Measurements from ENCODE around the gene CACNA2D3. TPM values are rescaled to one million over a fixed set of nuclear protein-coding genes. Genes with fewer than 3 reads are reported as not detected.

CACNA2D3 gene
- total and polyA plus RNA-seq, 5 donors: 29.2 to 64.5 (median 42.4) TPM

GRCh38 chr3:54853573-54854404, 731.4 kb downstream of the CACNA2D3 start:
- no peak overlapping the region for H3K4me3 ChIP-seq (ENCODE audit: low read length)
- DNase-seq (peak; percentile 84 to 93 (median 89)), ATAC-seq (peak; percentile 91 to 93)
- no peak overlapping the region for H3K27ac ChIP-seq (ENCODE audit: low read length)
- H3K4me1 ChIP-seq (ENCODE audit: control insufficient read depth, insufficient read depth, low read length): no peaks in the 10 kb centered on the region
- WGBS: 17% methylated on average over 20 of the region's 20 CpGs
- intact Hi-C loops (cut with DNase I): loop anchor here in 3 of 4 donors (10.0 kb wide), 2 partner anchors 311 to 331 kb away; no protein-coding TSS in a partner anchor
- H3K9me3 ChIP-seq (ENCODE audit: control insufficient read depth, low read length): no peaks in the 10 kb centered on the region
- no peaks in the 10 kb centered on the region for H3K27me3 ChIP-seq (ENCODE audit: control insufficient read depth, insufficient read depth)

GRCh38 chr3:54856271-54856670, 733.9 kb downstream of the CACNA2D3 start:
- no peak for ATAC-seq
- Histone ChIP-seq H3K27ac (ENCODE audit: low read length) (no peak overlapping the region), H3K4me1 (ENCODE audit: control insufficient read depth, insufficient read depth, low read length) (peaks cover 4% of the 10 kb centered on the region), H3K9me3 (ENCODE audit: control insufficient read depth, low read length) (no peaks in the 10 kb centered on the region), H3K27me3 (ENCODE audit: control insufficient read depth, insufficient read depth) (no peaks in the 10 kb centered on the region), H3K4me3 (ENCODE audit: low read length) (no peak overlapping the region)
- intact Hi-C loops (cut with DNase I): loop anchor here in 3 of 4 donors (10.0 kb wide), 2 partner anchors 309 to 329 kb away; no protein-coding TSS in a partner anchor
- DNase-seq: no peak
- WGBS: 91% methylated on average over 1 of the region's 1 CpG

- WGBS: 76% methylated on average over 3 of the region's 3 CpGs
- intact Hi-C loops (cut with DNase I): loop anchor here in 3 of 4 donors (10.0 kb wide), 2 partner anchors 307 to 327 kb away; no protein-coding TSS in a partner anchor
- H3K9me3 ChIP-seq (ENCODE audit: control insufficient read depth, low read length): no peaks in the 10 kb centered on the region
These were observed 735.0 kb downstream of the CACNA2D3 start for GRCh38 chr3:54857343-54857742.

DNA sequence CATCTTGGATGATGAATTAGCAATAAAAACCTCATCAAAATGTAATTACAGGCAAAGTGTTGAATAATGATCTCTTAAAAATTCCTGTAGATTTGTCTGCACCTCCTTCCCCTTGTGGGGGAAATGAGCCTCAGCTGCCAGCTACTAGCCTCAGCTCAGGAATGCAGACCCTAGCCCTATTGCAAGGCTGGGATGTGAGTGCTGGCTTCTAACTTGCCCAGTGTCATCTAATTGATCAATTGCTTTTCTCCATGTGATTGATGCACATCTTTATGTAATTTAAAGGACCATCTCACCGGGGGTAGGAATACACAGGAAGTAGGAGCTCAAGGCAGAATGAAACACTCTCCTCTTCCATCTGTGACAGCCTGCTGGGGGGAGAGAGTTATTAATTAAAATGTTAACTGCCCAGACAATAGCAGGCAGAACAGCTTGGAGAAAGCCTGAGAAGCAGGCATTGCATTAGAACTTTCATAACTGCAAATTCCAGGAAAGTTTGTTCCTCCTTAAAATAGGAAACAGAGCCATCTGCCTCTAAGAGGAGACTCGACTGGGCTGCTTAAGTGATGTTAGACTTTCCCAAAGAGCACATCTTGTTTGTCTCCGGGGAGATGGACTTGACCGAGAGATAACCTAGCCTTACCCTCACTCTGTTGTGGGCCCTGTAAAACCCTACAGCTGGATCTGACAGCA, 735.9 kb downstream of the CACNA2D3 start:
- H3K9me3 ChIP-seq (ENCODE audit: control insufficient read depth, low read length): no peaks in the 10 kb centered on the region
- intact Hi-C loops (cut with DNase I): loop anchor here in 3 of 4 donors (10.0 kb wide), 2 partner anchors 307 to 327 kb away; no protein-coding TSS in a partner anchor
- WGBS: 35% methylated on average over 4 of the region's 4 CpGs
- H3K4me3 ChIP-seq (ENCODE audit: low read length): no peak overlapping the region
- DNase-seq (no peak), ATAC-seq (no peak)
- H3K4me1 ChIP-seq (ENCODE audit: control insufficient read depth, insufficient read depth, low read length): peaks cover 4% of the 10 kb centered on the region
- no peaks in the 10 kb centered on the region for H3K27me3 ChIP-seq (ENCODE audit: control insufficient read depth, insufficient read depth)
- H3K27ac ChIP-seq (ENCODE audit: low read length): no peak overlapping the region

More at GRCh38 chr3:54857343-54857742, 735.0 kb downstream of the CACNA2D3 start:
- Histone ChIP-seq H3K27ac (ENCODE audit: low read length) (no peak overlapping the region), H3K4me1 (ENCODE audit: control insufficient read depth, insufficient read depth, low read length) (peaks cover 4% of the 10 kb centered on the region), H3K27me3 (ENCODE audit: control insufficient read depth, insufficient read depth) (no peaks in the 10 kb centered on the region), H3K4me3 (ENCODE audit: low read length) (no peak overlapping the region)
- DNase-seq (no peak), ATAC-seq (no peak)

DNA sequence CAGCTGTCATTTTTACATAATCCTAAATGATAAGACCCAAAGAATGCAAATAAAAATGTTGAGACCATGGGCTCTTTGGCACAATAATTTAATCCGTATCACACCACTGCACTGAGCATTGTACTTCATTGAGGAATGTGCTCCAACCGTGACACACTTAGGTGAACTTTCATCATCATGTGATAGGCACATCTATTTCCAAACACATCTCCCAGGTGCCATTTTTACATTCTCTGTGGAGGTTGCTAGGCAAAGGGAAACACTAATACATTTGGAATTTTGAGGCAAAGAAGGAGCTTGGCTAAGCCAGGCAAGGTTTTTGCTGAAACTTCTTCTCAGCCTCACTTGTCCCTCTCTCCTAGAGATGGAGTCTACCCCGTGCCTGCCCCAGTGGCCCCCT, 736.8 kb downstream of the CACNA2D3 start:
- no peak overlapping the region for H3K4me3 ChIP-seq (ENCODE audit: low read length)
- 52% methylated on average over 3 of the region's 3 CpGs for WGBS
- DNase-seq: no peak
- intact Hi-C loops (cut with DNase I): loop anchor here in 3 of 4 donors (10.0 kb wide), 2 partner anchors 306 to 326 kb away; no protein-coding TSS in a partner anchor
- H3K27me3 ChIP-seq (ENCODE audit: control insufficient read depth, insufficient read depth): no peaks in the 10 kb centered on the region
- H3K9me3 ChIP-seq (ENCODE audit: control insufficient read depth, low read length): no peaks in the 10 kb centered on the region
- no peak overlapping the region for H3K27ac ChIP-seq (ENCODE audit: low read length)
- H3K4me1 ChIP-seq (ENCODE audit: control insufficient read depth, insufficient read depth, low read length): peaks cover 4% of the 10 kb centered on the region
- ATAC-seq: no peak

DNA sequence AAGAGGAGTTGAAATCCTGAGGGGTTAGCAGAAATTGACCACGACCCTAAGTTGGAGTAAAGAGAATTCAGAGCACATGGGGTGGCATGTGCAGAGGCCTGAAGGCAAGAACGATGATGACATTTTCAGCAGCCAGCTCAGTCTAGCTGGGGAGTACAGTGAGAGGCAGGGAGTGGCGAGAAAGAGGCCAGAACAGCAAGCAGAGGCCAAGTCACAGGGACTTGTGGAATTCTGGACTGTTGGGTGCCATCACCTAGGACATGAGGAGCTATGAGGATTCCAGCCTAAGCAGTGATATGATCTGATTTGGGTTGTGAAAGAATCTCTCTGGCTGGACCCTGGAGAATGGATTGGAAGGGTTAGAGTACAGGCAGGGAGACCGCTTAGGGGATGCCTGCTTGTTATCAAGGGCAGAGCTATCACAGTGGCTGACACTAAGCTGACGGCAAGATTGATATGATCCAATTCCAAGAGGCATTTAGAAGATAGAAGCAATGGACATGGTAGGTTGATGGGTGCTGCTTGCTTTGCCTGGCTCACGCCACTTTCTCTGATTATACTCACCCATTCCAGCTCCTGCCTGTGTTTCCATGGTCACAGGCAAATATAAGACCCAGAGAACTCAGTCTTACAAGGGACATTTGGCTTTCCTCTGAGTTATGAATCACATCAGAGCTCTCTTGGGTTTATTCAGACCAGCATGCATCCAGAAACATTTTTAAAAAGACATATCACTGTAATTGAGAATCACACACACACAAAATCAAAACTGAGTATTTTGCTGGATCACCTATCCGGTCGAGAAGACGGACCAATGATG, 739.1 kb downstream of the CACNA2D3 start:
- Histone ChIP-seq H3K9me3 (ENCODE audit: control insufficient read depth, low read length) (no peaks in the 10 kb centered on the region), H3K4me3 (ENCODE audit: low read length) (no peak overlapping the region), H3K4me1 (ENCODE audit: control insufficient read depth, insufficient read depth, low read length) (peaks cover 4% of the 10 kb centered on the region), H3K27me3 (ENCODE audit: control insufficient read depth, insufficient read depth) (no peaks in the 10 kb centered on the region), H3K27ac (ENCODE audit: low read length) (peak overlapping the region; percentile 79)
- intact Hi-C loops (cut with DNase I): no loop called here
- peak; percentile 55 to 77 (median 66) for DNase-seq
- peak; percentile 81 to 90 for ATAC-seq
- 48% methylated on average over 9 of the region's 9 CpGs for WGBS

DNA sequence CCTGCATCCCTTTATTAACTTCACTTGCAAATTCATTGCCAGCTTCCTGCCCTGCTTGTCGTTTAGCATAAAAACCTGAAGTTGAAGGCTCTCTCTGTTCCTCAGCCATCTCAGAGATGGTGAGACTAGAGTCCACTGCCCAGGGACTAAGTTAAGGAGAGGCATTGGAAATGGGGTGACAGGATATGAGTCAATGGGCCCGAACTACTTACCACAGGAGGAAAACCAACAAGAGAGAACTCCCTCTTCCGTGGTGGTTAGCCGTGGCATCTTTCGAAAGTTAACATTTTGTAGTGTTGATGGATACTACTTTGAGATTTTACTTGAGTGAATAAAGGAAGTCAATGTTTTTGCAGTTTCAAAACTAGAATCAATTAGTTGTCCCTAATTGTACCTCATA, 740.2 kb downstream of the CACNA2D3 start:
- intact Hi-C loops (cut with DNase I): no loop called here
- H3K27me3 ChIP-seq (ENCODE audit: control insufficient read depth, insufficient read depth): no peaks in the 10 kb centered on the region
- DNase-seq (no peak), ATAC-seq (peak in 1 of 2 donors; percentile 15)
- H3K27ac ChIP-seq (ENCODE audit: low read length): no peak overlapping the region
- no peaks in the 10 kb centered on the region for H3K9me3 ChIP-seq (ENCODE audit: control insufficient read depth, low read length)
- 70% methylated on average over 5 of the region's 5 CpGs for WGBS
- no peak overlapping the region for H3K4me3 ChIP-seq (ENCODE audit: low read length)
- peaks cover 4% of the 10 kb centered on the region for H3K4me1 ChIP-seq (ENCODE audit: control insufficient read depth, insufficient read depth, low read length)

DNA sequence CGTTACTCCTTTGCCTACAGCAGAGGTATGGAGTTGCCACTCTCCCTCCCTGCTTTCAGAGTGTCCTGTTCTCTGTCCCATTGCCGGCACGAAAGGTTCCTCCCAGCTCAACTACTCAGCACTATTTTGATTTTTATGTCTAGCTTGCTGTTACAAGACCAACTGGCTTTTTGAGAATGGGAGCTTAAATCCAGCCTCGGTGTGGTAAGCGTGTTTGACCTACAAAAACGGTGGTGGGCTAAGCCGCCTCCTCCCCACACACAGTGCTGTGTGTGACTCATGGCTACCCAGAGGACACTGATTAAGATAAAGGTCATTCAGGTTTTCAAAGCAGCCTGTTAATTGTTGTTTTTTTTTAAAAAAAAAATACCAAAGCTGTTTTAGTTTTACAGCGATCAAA, 741.0 kb downstream of the CACNA2D3 start:
- intact Hi-C loops (cut with DNase I): no loop called here
- 61% methylated on average over 8 of the region's 8 CpGs for WGBS

DNA sequence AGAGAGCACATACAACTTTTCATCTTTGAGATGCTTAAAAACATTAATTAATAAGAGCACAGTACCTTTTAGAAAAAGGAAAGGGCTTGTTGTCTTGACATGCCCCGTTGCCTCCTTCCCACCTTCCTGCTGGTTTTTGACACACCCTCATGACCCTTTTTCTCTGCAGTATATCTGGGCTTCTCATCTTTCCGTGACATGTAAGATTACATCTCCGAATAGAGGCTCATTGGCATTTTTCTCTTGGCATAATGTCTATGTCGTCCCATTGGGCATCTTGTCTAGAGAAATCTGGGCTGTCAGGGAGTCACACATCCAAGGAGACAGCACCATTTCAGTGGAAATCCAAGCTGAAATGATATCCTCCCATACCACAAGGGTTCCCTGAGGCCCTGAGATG, 741.4 kb downstream of the CACNA2D3 start:
- WGBS: 80% methylated on average over 4 of the region's 4 CpGs
- Histone ChIP-seq H3K4me1 (ENCODE audit: control insufficient read depth, insufficient read depth, low read length) (peaks cover 4% of the 10 kb centered on the region), H3K27ac (ENCODE audit: low read length) (no peak overlapping the region), H3K27me3 (ENCODE audit: control insufficient read depth, insufficient read depth) (no peaks in the 10 kb centered on the region), H3K4me3 (ENCODE audit: low read length) (no peak overlapping the region), H3K9me3 (ENCODE audit: control insufficient read depth, low read length) (no peaks in the 10 kb centered on the region)
- no peak for ATAC-seq
- DNase-seq: no peak
- intact Hi-C loops (cut with DNase I): no loop called here

More for the DNA sequence above, 741.0 kb downstream of the CACNA2D3 start:
- Histone ChIP-seq H3K9me3 (ENCODE audit: control insufficient read depth, low read length) (no peaks in the 10 kb centered on the region), H3K4me3 (ENCODE audit: low read length) (no peak overlapping the region), H3K27me3 (ENCODE audit: control insufficient read depth, insufficient read depth) (no peaks in the 10 kb centered on the region), H3K27ac (ENCODE audit: low read length) (no peak overlapping the region), H3K4me1 (ENCODE audit: control insufficient read depth, insufficient read depth, low read length) (peaks cover 4% of the 10 kb centered on the region)
- DNase-seq (peak in 1 of 3 donors; percentile 25), ATAC-seq (peak in 1 of 2 donors; percentile 49)

DNA sequence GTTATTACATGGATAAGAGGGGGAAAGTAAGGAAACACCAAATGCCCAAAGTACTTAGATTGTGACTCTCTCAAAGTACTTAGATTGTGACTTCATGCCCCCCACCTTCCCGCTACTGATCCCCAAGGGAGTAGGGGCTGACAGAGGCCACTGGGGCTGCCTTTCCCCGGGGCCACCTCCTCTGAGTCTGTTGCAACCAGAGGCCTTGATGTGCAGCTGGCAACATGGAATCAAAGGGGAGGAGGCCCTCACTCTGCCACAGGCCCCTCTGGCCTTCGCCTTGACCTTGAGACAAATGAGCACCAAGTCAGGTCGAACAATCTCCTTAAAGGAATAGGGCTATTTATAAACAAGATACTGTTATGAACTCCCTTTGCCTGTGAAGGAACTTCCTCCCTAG, 743.0 kb downstream of the CACNA2D3 start:
- intact Hi-C loops (cut with DNase I): no loop called here
- 74% methylated on average over 4 of the region's 4 CpGs for WGBS
- Histone ChIP-seq H3K4me3 (ENCODE audit: low read length) (no peak overlapping the region), H3K4me1 (ENCODE audit: control insufficient read depth, insufficient read depth, low read length) (peaks cover 2% of the 10 kb centered on the region), H3K27ac (ENCODE audit: low read length) (no peak overlapping the region), H3K9me3 (ENCODE audit: control insufficient read depth, low read length) (no peaks in the 10 kb centered on the region), H3K27me3 (ENCODE audit: control insufficient read depth, insufficient read depth) (no peaks in the 10 kb centered on the region)
- DNase-seq (no peak), ATAC-seq (no peak)
